HepG2 (cell line): ENCODE results near the gene C19orf47. TPM values are rescaled to one million over a fixed set of nuclear protein-coding genes. Genes with fewer than 3 reads are reported as not detected.

ENCODE experiments used
- ATAC-seq: fragments of 200-7000 bp; cut with Tn5 transposase; 3 replicates; pipeline ENCODE4 v1.9.1; 2020; ENCODE audit warnings: mild to moderate bottlenecking, moderate library complexity
- BruUV-seq: library from RNA; stranded (reverse); fragments of 400-500 nt; replicated peaks from 2 replicates; lab custom pipeline; 2021; lab: Mats Ljungman, UMichigan
- CTCF ChIA-PET: fragments of 300-600 bp; formaldehyde crosslinking; extraction: SDS; loops from one replicate; lab custom pipeline; 2021; ENCODE audit warnings: low total read pairs, inconsistent platforms, low intra/inter-chr PET ratio; lab: Yijun Ruan, JAX
- POLR2A ChIA-PET: fragments of 350-600 bp; sonication (Branson Sonifier 250); formaldehyde crosslinking; loops from one replicate; lab custom pipeline; 2020; ENCODE audit warnings: antibody characterized with exemption, inconsistent platforms; lab: Yijun Ruan, JAX
- DNase-seq: peaks from one replicate; pipeline ENCODE4 v3.0.0-alpha.2; 2015; ENCODE audit warnings: low spot score
- FAIRE-seq: peaks from 3 replicates; lab custom pipeline; 2011; peaks lifted over from hg19 to GRCh38; lab: Jason Lieb, UNC
- H2AFZ ChIP-seq: one replicate; pipeline ENCODE4 v1.6.1; 2011; ENCODE audit warnings: low read length, inconsistent platforms
- H3K27ac ChIP-seq: fragments of 300-600 bp; 3 replicates; pipeline ENCODE4 v1.8.0; 2011; ENCODE audit warnings: mixed run types, mild to moderate bottlenecking, mixed read lengths, low read length, inconsistent platforms; ENCODE audit not compliant: insufficient read depth; ENCODE audit errors: extremely low read length
- H3K27me3 ChIP-seq, 2 experiments: fragments of 200-600 bp in 1 of 2; 2 replicates in 1 of 2; 3 replicates in 1 of 2; pipeline versions ENCODE4 v1.6.0 to v1.8.0; 2011; ENCODE audit warnings: low read length in 2 of 2, mild to moderate bottlenecking in 2 of 2, moderate library complexity in 2 of 2, inconsistent platforms in 1 of 2; ENCODE audit not compliant: insufficient read depth in 2 of 2, control insufficient read depth in 1 of 2
- H3K36me3 ChIP-seq, 2 experiments: fragments of 200-600 bp in 1 of 2; replicated peaks in 1 of 2; 2 replicates in 1 of 2; 3 replicates in 1 of 2; pipeline versions ENCODE4 v1.5.1 to v1.8.0; 2011; ENCODE audit warnings: low read length in 2 of 2, inconsistent platforms in 1 of 2; ENCODE audit not compliant: insufficient read depth in 2 of 2, control insufficient read depth in 1 of 2
- H3K4me1 ChIP-seq: 2 replicates; pipeline ENCODE4 v1.5.1; 2012; ENCODE audit warnings: low read length, inconsistent platforms; ENCODE audit not compliant: insufficient read depth
- H3K4me2 ChIP-seq: 2 replicates; pipeline ENCODE4 v1.6.0; 2011; ENCODE audit warnings: low read depth, low read length, inconsistent platforms
- H3K4me3 ChIP-seq, 3 experiments: fragments of 200-600 bp in 1 of 3; sonication (generic), shearing (Covaris generic) in 1 of 3; replicated peaks in 1 of 3; 2 replicates each; pipeline ENCODE4 v1.5.1; 2011 to 2016; ENCODE audit warnings: low read length in 3 of 3, inconsistent platforms in 2 of 3, low read depth in 2 of 3, mild to moderate bottlenecking in 2 of 3, control low read depth in 1 of 3, mixed read lengths in 1 of 3; ENCODE audit not compliant: insufficient read depth in 1 of 3
- H3K79me2 ChIP-seq: one replicate; pipeline ENCODE4 v1.6.1; 2011; ENCODE audit warnings: low read length, inconsistent platforms; ENCODE audit not compliant: insufficient read depth
- H3K9ac ChIP-seq: 2 replicates; pipeline ENCODE4 v1.6.0; 2011; ENCODE audit warnings: mild to moderate bottlenecking, low read depth, low read length, inconsistent platforms; ENCODE audit not compliant: insufficient read depth
- H3K9me3 ChIP-seq: 2 replicates; pipeline ENCODE4 v1.5.1; 2012; ENCODE audit warnings: mild to moderate bottlenecking, low read length
- H4K20me1 ChIP-seq: 2 replicates; pipeline ENCODE4 v1.6.0; 2011; ENCODE audit warnings: inconsistent platforms, mild to moderate bottlenecking, low read length, moderate library complexity; ENCODE audit not compliant: insufficient read depth
- ARHGAP35 ChIP-seq: sonication (generic); formaldehyde crosslinking; IDR thresholded peaks from 2 replicates; pipeline ENCODE4 v1.9.0; 2022; ENCODE audit warnings: mild to moderate bottlenecking, inconsistent platforms, moderate library complexity, missing genetic modification reagents, borderline replicate concordance
- BRCA1 ChIP-seq: sonication (generic); formaldehyde crosslinking; IDR thresholded peaks from 2 replicates; pipeline ENCODE4 v1.4.0; 2020; ENCODE audit warnings: missing genetic modification reagents
- FOXP1 ChIP-seq, 2 experiments: fragments of 450-650 bp in 1 of 2; IDR thresholded peaks; 2 replicates each; pipeline ENCODE4 v1.6.1; 2017 to 2018; ENCODE audit warnings: antibody characterized with exemption in 1 of 2
- GTF3A ChIP-seq: sonication (generic); formaldehyde crosslinking; conservative IDR thresholded peaks from 2 replicates; pipeline ENCODE4 v1.4.0; 2020; ENCODE audit warnings: mild to moderate bottlenecking, missing genetic modification reagents
- MAFK ChIP-seq, 2 experiments: IDR thresholded peaks in 1 of 2; conservative IDR thresholded peaks in 1 of 2; 2 replicates each; pipeline ENCODE4 v1.6.1; 2011; ENCODE audit warnings: improper control_type of control experiment in 2 of 2, low read length in 2 of 2
- POLR2AphosphoS2 ChIP-seq: IDR thresholded peaks from 2 replicates; pipeline ENCODE4 v1.6.1; 2011; ENCODE audit warnings: low read depth, low read length, improper control_type of control experiment
- SATB2 ChIP-seq: sonication (generic); formaldehyde crosslinking; IDR thresholded peaks from 2 replicates; pipeline ENCODE4 v1.5.0; 2020; ENCODE audit warnings: missing genetic modification reagents
- YEATS4 ChIP-seq: sonication (generic); formaldehyde crosslinking; IDR thresholded peaks from 2 replicates; pipeline ENCODE4 v1.4.0; 2020; ENCODE audit warnings: missing genetic modification reagents, borderline replicate concordance
- ZNF333 ChIP-seq: sonication (generic); formaldehyde crosslinking; IDR thresholded peaks from 2 replicates; pipeline ENCODE4 v1.4.0; 2020; ENCODE audit warnings: mild to moderate bottlenecking, missing genetic modification reagents, borderline replicate concordance
- ZNF543 ChIP-seq: sonication (generic); formaldehyde crosslinking; IDR thresholded peaks from 2 replicates; pipeline ENCODE4 v1.4.0; 2020; ENCODE audit warnings: mild to moderate bottlenecking, missing genetic modification reagents
- ZNF629 ChIP-seq: sonication (generic); formaldehyde crosslinking; conservative IDR thresholded peaks from 2 replicates; pipeline ENCODE4 v1.5.0; 2020; ENCODE audit warnings: missing genetic modification reagents
- ZNF660 ChIP-seq: sonication (generic); formaldehyde crosslinking; IDR thresholded peaks from 2 replicates; pipeline ENCODE4 v1.5.1; 2020; ENCODE audit warnings: mild to moderate bottlenecking, low read depth, missing genetic modification reagents, borderline replicate concordance
- ZNF670 ChIP-seq: sonication (generic); formaldehyde crosslinking; IDR thresholded peaks from 2 replicates; pipeline ENCODE4 v1.8.0; 2022; ENCODE audit warnings: mild to moderate bottlenecking, missing genetic modification reagents, borderline replicate concordance
- ZNF674 ChIP-seq: sonication (generic); formaldehyde crosslinking; IDR thresholded peaks from 2 replicates; pipeline ENCODE4 v1.5.0; 2020; ENCODE audit warnings: low read depth, mild to moderate bottlenecking, missing genetic modification reagents
- WGBS: methylation state at CpG from one replicate; pipeline ENCODE4 v1.1.6; 2017; ENCODE audit warnings: low lambda C conversion rate; 5-methylcytosine and 5-hydroxymethylcytosine counted together
- in situ Hi-C: cut with HindIII; loops from 2 replicates; pipeline ENCODE4 v1.10.0; 2017; ENCODE audit warnings: low pct_unique_long_range_greater_than_20kb; ENCODE audit not compliant: extremely low pct_ligation_motif_present
- intact Hi-C: fragments of 100-400 bp; cut with micrococcal nuclease; formaldehyde crosslinking; loops from one replicate; pipeline ENCODE4 v1.10.0; 2022; ENCODE audit not compliant: unreplicated experiment
- polyA plus RNA-seq, 8 experiments: library from polyadenylated mRNA; depleted of rRNA in 3 of 8; stranded (reverse) in 7 of 8; unstranded in 1 of 8; fragments of >200 nt; fragmentation: Illumina TruSeq in 4 of 8; extraction: Trizol in 4 of 8; gene quantifications; 2 replicates each; pipeline versions ENCODE4 v1.2.1 to v1.2.3, GENCODE V29; 2011 to 2016; ENCODE audit warnings: low read depth in 4 of 8, missing spikeins in 1 of 8, mixed read lengths in 1 of 8; ENCODE audit not compliant: insufficient read depth in 1 of 8
- total RNA-seq, 5 experiments: library from RNA; depleted of rRNA; stranded (reverse); fragments of >200 nt; fragmentation: Illumina TruSeq; extraction: Trizol; gene quantifications; 2 replicates each; pipeline ENCODE4 v1.2.3, GENCODE V29; 2016; ENCODE audit warnings: low read depth in 1 of 5
- TF ChIP-seq, protein P1 (sequence below): sonication (generic); formaldehyde crosslinking; IDR thresholded peaks from 2 replicates; pipeline ENCODE4 v1.9.0; 2022; ENCODE audit warnings: missing genetic modification reagents, mild to moderate bottlenecking, borderline replicate concordance
- TF ChIP-seq, protein P2 (sequence below): IDR thresholded peaks from 2 replicates; pipeline ENCODE4 v1.6.1; 2012; ENCODE audit warnings: low read depth, low read length, improper control_type of control experiment

C19orf47 gene
- total and polyA plus RNA-seq, 2 of the 13 experiments (the other 11 are each of a cell fraction or from before 2014, with no cell fraction given) = 8.1 to 10.6 TPM

DNA sequence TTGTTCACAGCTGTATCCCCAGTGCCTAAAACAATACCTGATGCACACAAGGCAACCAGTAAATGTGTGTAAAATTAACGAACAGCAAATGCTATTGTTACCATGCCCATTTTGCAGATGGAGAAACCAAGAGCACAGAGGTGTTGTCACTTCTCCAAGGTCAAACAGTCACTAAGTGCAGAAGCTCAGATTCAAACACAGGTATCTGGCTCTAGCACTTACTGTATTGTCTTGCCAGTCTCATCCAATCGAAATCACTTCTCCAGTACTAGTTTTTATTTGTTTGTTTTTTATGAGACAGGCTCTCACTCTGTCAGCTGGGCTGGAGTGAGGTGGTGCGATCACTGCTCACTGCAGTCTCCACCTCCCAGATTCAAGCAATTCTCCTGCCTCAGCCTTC is 14.0 kb upstream of the C19orf47 start:
- ATAC-seq = no peak
- DNase-seq = no peak
- Histone ChIP-seq H3K9ac (no peak overlapping the region), H3K4me3 (no peak overlapping the region), H2AFZ (no peak overlapping the region), H3K9me3 (no peaks in the 10 kb centered on the region), H3K79me2 (no peaks in the 10 kb centered on the region), H3K36me3 (peaks cover 1 to 2% of the 10 kb centered on the region in 2 experiments; a peak in 2 of 5 replicates), H4K20me1 (no peaks in the 10 kb centered on the region), H3K27ac (no peak overlapping the region), H3K27me3 (no peaks in the 10 kb centered on the region)
- CTCF ChIA-PET = no interaction called here
- BruUV-seq = no TSS peak
- FAIRE-seq = no peak
- TF ChIP-seq SATB2 (CRISPR knock-in tag) (no peak), ZNF629 (CRISPR knock-in tag) (peak; percentile 75), ZNF674 (CRISPR knock-in tag) (no peak), MAFK (conservative IDR thresholded peaks at IDR 0.05 in 1 of 2, IDR thresholded peaks at IDR 0.05 in 1 of 2; ENCODE audit: low read length in 2 of 2) (no peak)
- TF ChIP-seq, all 625 proteins: peak for 1
- intact Hi-C loops = no loop called here
- Histone ChIP-seq H3K4me2 (no peak overlapping the region), H3K4me1 (peaks cover 7% of the 10 kb centered on the region)
- in situ Hi-C loops = no loop called here
- 88% methylated on average over 3 of the region's 3 CpGs for WGBS
- POLR2A ChIA-PET = no interaction called here

DNA sequence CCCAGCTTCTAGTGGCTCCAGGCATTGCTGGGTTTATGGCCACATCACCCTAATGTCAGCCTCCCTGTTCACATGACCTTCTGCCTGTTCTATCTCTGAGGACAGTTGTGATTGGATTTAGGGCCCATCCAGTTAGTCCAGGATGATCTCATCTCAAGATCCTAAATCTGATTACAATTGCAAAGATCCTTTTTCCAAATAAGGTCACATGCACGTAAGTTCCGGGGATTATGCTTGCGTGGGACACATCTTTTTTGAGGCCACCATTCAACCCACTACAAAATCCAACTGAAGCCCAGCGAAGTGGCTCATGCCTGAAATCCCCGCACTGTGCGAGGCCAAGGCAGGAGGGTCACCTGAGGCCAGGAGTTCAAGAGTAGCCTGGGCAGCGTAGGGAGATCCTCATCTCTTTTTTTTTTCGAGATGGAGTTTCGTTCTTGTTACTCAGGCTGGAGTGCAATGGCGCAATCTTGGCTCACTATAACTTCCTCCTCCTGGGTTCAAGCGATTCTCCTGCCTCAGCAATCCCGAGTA is 12.6 kb upstream of the C19orf47 start:
- Histone ChIP-seq H3K79me2 (no peaks in the 10 kb centered on the region), H3K4me1 (peaks cover 7% of the 10 kb centered on the region)
- no peak for FAIRE-seq
- TF ChIP-seq FOXP1 (IDR thresholded peaks at IDR 0.05) (no peak), FOXP1 (CRISPR knock-in tag; IDR thresholded peaks at IDR 0.05) (no peak), ZNF543 (CRISPR knock-in tag) (no peak), ZNF670 (no peak), GTF3A (CRISPR knock-in tag) (no peak), ZNF333 (CRISPR knock-in tag) (no peak), YEATS4 (no peak), ZNF660 (CRISPR knock-in tag) (no peak), ARHGAP35 (CRISPR knock-in tag) (no peak), POLR2AphosphoS2 (no peak), BRCA1 (CRISPR knock-in tag) (no peak)
- TF ChIP-seq, protein P1, sequence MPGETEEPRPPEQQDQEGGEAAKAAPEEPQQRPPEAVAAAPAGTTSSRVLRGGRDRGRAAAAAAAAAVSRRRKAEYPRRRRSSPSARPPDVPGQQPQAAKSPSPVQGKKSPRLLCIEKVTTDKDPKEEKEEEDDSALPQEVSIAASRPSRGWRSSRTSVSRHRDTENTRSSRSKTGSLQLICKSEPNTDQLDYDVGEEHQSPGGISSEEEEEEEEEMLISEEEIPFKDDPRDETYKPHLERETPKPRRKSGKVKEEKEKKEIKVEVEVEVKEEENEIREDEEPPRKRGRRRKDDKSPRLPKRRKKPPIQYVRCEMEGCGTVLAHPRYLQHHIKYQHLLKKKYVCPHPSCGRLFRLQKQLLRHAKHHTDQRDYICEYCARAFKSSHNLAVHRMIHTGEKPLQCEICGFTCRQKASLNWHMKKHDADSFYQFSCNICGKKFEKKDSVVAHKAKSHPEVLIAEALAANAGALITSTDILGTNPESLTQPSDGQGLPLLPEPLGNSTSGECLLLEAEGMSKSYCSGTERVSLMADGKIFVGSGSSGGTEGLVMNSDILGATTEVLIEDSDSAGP = no peak
- TF ChIP-seq, protein P2, sequence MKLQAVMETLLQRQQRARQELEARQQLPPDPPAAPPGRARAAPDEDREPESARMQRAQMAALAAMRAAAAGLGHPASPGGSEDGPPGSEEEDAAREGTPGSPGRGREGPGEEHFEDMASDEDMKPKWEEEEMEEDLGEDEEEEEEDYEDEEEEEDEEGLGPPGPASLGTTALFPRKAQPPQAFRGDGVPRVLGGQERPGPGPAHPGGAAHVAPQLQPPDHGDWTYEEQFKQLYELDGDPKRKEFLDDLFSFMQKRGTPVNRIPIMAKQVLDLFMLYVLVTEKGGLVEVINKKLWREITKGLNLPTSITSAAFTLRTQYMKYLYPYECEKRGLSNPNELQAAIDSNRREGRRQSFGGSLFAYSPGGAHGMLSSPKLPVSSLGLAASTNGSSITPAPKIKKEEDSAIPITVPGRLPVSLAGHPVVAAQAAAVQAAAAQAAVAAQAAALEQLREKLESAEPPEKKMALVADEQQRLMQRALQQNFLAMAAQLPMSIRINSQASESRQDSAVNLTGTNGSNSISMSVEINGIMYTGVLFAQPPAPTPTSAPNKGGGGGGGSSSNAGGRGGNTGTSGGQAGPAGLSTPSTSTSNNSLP = no peak

More for the DNA sequence above, 12.6 kb upstream of the C19orf47 start:
- POLR2A ChIA-PET = no interaction called here
- Histone ChIP-seq H2AFZ (no peak overlapping the region), H3K36me3 (no peaks in the 10 kb centered on the region; a peak in 1 of 5 replicates), H3K27me3 (no peaks in the 10 kb centered on the region), H3K9me3 (no peaks in the 10 kb centered on the region), H4K20me1 (no peaks in the 10 kb centered on the region), H3K27ac (no peak overlapping the region), H3K4me3 (no peak overlapping the region), H3K4me2 (no peak overlapping the region), H3K9ac (no peak overlapping the region)
- BruUV-seq = no TSS peak
- intact Hi-C loops = no loop called here
- WGBS = 96% methylated on average over 12 of the region's 12 CpGs
- in situ Hi-C loops = no loop called here
- ATAC-seq (no peak), DNase-seq (no peak)
- CTCF ChIA-PET = no interaction called here
